DOHH2 (cell line): ENCODE data around the gene ACOT11.
"Not testable (repeated sequence)": the region's sequence is repeated elsewhere in the genome, so short reads cannot be mapped to it uniquely, and the experiment has no call there.

ENCODE experiments used
- H3F3A ChIP-seq: fragments of 200-600 bp; sonication (generic), shearing (Covaris generic); 2 replicates; pipeline ENCODE4 v1.6.0; 2016; ENCODE audit warnings: antibody characterized with exemption, mild to moderate bottlenecking; ENCODE audit not compliant: control insufficient read depth, insufficient read depth
- H3K27ac ChIP-seq: fragments of 200-600 bp; sonication (generic); 2 replicates; pipeline ENCODE4 v1.5.1; 2014; ENCODE audit warnings: low read depth, mild to moderate bottlenecking, low read length, moderate library complexity
- H3K27me3 ChIP-seq: fragments of 200-600 bp; sonication (generic); 2 replicates; pipeline ENCODE4 v1.6.1; 2014; ENCODE audit warnings: mild to moderate bottlenecking, low read length, mixed read lengths; ENCODE audit not compliant: control insufficient read depth
- H3K36me3 ChIP-seq: fragments of 200-600 bp; sonication (generic); 2 replicates; pipeline ENCODE4 v1.6.1; 2014; ENCODE audit warnings: mild to moderate bottlenecking, low read length, moderate library complexity, mixed read lengths; ENCODE audit not compliant: control insufficient read depth
- H3K4me1 ChIP-seq: fragments of 200-600 bp; sonication (generic); 2 replicates; pipeline ENCODE4 v1.6.1; 2014; ENCODE audit warnings: mild to moderate bottlenecking, low read length, mixed read lengths; ENCODE audit not compliant: control insufficient read depth
- H3K4me2 ChIP-seq: fragments of 200-600 bp; sonication (generic); 2 replicates; pipeline ENCODE4 v1.6.0; 2014; ENCODE audit warnings: mild to moderate bottlenecking, low read length, moderate library complexity
- H3K4me3 ChIP-seq: fragments of 200-600 bp; sonication (generic); 2 replicates; pipeline ENCODE4 v1.5.1; 2014; ENCODE audit warnings: mild to moderate bottlenecking, low read length, mixed read lengths
- H3K79me2 ChIP-seq: fragments of 200-600 bp; sonication (generic); 2 replicates; pipeline ENCODE4 v1.6.1; 2014; ENCODE audit warnings: mild to moderate bottlenecking, low read length, mixed read lengths; ENCODE audit not compliant: control insufficient read depth
- H3K9me2 ChIP-seq: fragments of 200-600 bp; sonication (generic); replicated peaks from 2 replicates; pipeline ENCODE4 v1.6.1; 2014; ENCODE audit warnings: mild to moderate bottlenecking, low read length, mixed read lengths; ENCODE audit not compliant: control insufficient read depth
- H3K9me3 ChIP-seq: fragments of 200-600 bp; sonication (generic); 2 replicates; pipeline ENCODE4 v1.6.1; 2014; ENCODE audit warnings: antibody characterized with exemption, low read length, mixed read lengths; ENCODE audit not compliant: control insufficient read depth, insufficient read depth
- H4K20me1 ChIP-seq: fragments of 200-600 bp; sonication (generic); 2 replicates; pipeline ENCODE4 v1.6.0; 2014; ENCODE audit warnings: low read depth, mild to moderate bottlenecking, antibody characterized with exemption, low read length, moderate library complexity; ENCODE audit not compliant: control insufficient read depth, insufficient read depth
- CTCF ChIP-seq: fragments of 200-600 bp; sonication (generic); IDR thresholded peaks from one replicate; pipeline ENCODE4 v1.5.1; 2014; ENCODE audit warnings: antibody characterized with exemption, mild to moderate bottlenecking, low read depth, low read length; ENCODE audit not compliant: poor library complexity, severe bottlenecking
- EZH2phosphoT487 ChIP-seq: fragments of 200-600 bp; sonication (generic); IDR thresholded peaks from 2 replicates; pipeline ENCODE4 v1.6.1; 2017; ENCODE audit warnings: borderline replicate concordance, mild to moderate bottlenecking, antibody characterized with exemption, low read length, moderate library complexity, mixed read lengths

ACOT11 gene

DNA sequence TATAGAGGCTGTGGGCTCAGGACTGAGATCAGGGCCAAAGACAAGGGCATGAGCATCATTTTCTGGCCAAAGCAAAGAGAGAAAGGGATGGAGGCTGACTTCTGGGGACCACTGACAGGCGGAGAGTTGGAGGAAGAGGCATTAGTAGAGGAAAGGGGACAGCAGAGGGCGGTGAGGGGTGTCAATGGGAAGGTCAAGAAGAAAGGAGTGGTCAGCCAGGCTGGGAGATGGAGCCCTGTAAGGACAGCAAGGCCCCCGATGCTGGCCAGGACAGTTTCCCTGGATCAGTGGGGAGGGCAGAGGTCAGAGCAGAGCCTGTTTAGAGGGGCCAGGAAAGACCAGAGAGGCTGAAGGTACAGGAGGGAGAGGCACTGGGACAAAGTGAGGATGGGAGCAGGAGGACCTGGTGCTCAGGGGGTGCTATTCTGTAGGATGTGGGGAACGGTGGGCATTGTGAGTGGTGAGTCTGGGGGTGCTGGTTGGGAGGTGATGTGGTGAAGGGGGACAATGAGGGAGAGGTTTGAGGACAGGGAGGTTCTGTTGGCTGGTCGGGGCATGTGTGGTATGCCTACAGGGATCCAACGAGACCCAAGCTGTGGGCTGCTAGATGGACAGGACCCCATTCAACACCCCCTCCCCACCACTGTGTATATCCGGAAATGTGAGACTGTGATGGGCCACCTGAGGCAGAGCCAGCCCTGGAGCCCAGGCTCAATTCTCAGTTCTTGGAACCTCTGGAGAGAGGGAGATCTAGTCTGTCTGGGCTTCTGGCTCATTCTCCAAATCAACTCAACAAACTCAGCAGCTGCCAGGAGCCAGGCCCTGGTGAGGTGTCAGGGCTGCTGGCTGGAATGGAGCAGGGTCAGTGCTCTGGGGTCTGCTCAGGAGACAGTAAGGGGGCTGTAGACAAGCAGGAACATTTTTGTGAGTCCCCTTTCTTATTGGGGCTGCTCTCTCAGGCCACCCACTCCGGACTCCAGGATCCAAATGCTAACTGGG lies 76.7 kb downstream of the ACOT11 start:
- H3K27ac ChIP-seq: no peak overlapping the region
- no peak overlapping the region for H3K4me2 ChIP-seq
- no peaks in the 10 kb centered on the region for H4K20me1 ChIP-seq
- no peaks in the 10 kb centered on the region for H3K9me2 ChIP-seq
- TF ChIP-seq EZH2phosphoT487 (no peak), CTCF (no peak)
- no peaks in the 10 kb centered on the region for H3K9me3 ChIP-seq
- H3K4me1 ChIP-seq: no peaks in the 10 kb centered on the region
- H3K4me3 ChIP-seq: no peak overlapping the region
- no peaks in the 10 kb centered on the region for H3F3A ChIP-seq
- no peaks in the 10 kb centered on the region for H3K36me3 ChIP-seq
- no peaks in the 10 kb centered on the region for H3K27me3 ChIP-seq
- no peaks in the 10 kb centered on the region for H3K79me2 ChIP-seq

- Histone ChIP-seq H3K79me2 (no peaks in the 10 kb centered on the region), H3K27me3 (no peaks in the 10 kb centered on the region), H3K4me1 (no peaks in the 10 kb centered on the region), H3K36me3 (no peaks in the 10 kb centered on the region), H3K4me2 (no peak overlapping the region), H3F3A (no peaks in the 10 kb centered on the region), H3K4me3 (no peak overlapping the region), H3K9me2 (no peaks in the 10 kb centered on the region), H3K27ac (no peak overlapping the region), H4K20me1 (no peaks in the 10 kb centered on the region), H3K9me3 (no peaks in the 10 kb centered on the region)
- TF ChIP-seq CTCF (no peak), EZH2phosphoT487 (no peak)
Measured at GRCh38 chr1:54627196-54627595, 79.2 kb downstream of the ACOT11 start.

- not testable (repeated sequence) for H3K36me3 ChIP-seq, H3K4me2 ChIP-seq, H3K27me3 ChIP-seq, H3K27ac ChIP-seq, H3K9me3 ChIP-seq, H3F3A ChIP-seq, H3K9me2 ChIP-seq, H3K4me3 ChIP-seq, H4K20me1 ChIP-seq, H3K4me1 ChIP-seq, H3K79me2 ChIP-seq
Measured at GRCh38 chr1:54635804-54636203, 87.8 kb downstream of the ACOT11 start.

DNA sequence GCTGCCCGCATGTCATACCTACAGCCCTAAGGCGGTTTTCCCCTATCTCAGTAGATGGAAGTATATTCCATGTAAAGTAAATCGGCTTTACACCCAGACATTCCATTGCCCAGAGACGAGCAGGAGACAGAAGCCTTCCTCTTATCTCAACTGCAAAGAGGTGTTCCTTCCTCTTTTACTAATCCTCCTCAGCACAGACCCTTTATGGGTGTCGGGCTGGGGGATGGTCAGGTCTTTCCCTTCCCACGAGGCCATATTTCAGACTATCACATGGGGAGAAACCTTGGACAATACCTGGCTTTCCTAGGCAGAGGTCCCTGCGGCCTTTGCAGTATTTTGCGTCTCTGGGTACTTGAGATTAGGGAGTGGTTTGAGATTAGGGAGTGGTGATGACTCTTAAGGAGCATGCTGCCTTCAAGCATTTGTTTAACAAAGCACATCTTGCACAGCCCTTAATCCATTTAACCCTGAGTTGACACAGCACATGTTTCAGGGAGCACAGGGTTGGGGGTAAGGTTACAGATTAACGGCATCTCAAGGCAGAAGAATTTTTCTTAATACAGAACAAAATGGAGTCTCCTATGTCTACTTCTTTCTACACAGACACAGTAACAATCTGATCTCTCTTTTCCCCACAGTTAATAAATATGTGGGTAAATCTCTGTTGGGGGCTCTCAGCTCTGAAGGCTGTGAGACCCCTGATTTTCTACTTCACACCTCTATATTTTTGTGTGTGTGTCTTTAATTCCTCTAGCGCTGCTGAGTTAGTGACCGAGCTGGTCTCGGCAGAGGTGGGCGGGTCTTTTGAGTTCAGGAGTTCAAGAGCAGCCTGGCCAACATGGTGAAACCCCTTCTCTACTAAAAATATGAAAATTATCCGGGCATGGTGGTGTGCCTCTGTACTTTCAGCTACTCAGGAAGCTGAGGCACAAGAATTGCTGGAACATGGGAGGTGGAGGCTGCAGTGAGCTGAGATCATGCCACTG lies 88.7 kb downstream of the ACOT11 start:
- H3K27ac ChIP-seq, H3F3A ChIP-seq, H3K79me2 ChIP-seq, H3K4me1 ChIP-seq, H3K4me2 ChIP-seq, H3K27me3 ChIP-seq, H4K20me1 ChIP-seq, H3K9me2 ChIP-seq, H3K4me3 ChIP-seq, H3K36me3 ChIP-seq, H3K9me3 ChIP-seq: not testable (repeated sequence)
